HepG2 (cell line): Measurements from ENCODE around the gene RBSN. TPM values are rescaled to one million over a fixed set of nuclear protein-coding genes. Genes with fewer than 3 reads are reported as not detected.

ENCODE experiments used
- ATAC-seq: fragments of 200-7000 bp; cut with Tn5 transposase; 3 replicates; pipeline ENCODE4 v1.9.1; 2020; ENCODE audit warnings: mild to moderate bottlenecking, moderate library complexity
- BruUV-seq: library from RNA; stranded (reverse); fragments of 400-500 nt; replicated peaks from 2 replicates; lab custom pipeline; 2021; lab: Mats Ljungman, UMichigan
- CTCF ChIA-PET: fragments of 300-600 bp; formaldehyde crosslinking; extraction: SDS; loops from one replicate; lab custom pipeline; 2021; ENCODE audit warnings: low total read pairs, inconsistent platforms, low intra/inter-chr PET ratio; lab: Yijun Ruan, JAX
- POLR2A ChIA-PET: fragments of 350-600 bp; sonication (Branson Sonifier 250); formaldehyde crosslinking; loops from one replicate; lab custom pipeline; 2020; ENCODE audit warnings: antibody characterized with exemption, inconsistent platforms; lab: Yijun Ruan, JAX
- DNase-seq: peaks from one replicate; pipeline ENCODE4 v3.0.0-alpha.2; 2015; ENCODE audit warnings: low spot score
- FAIRE-seq: peaks from 3 replicates; lab custom pipeline; 2011; peaks lifted over from hg19 to GRCh38; lab: Jason Lieb, UNC
- H2AFZ ChIP-seq: one replicate; pipeline ENCODE4 v1.6.1; 2011; ENCODE audit warnings: low read length, inconsistent platforms
- H3K27ac ChIP-seq: fragments of 300-600 bp; 3 replicates; pipeline ENCODE4 v1.8.0; 2011; ENCODE audit warnings: mixed run types, mild to moderate bottlenecking, mixed read lengths, low read length, inconsistent platforms; ENCODE audit not compliant: insufficient read depth; ENCODE audit errors: extremely low read length
- H3K27me3 ChIP-seq, 2 experiments: fragments of 200-600 bp in 1 of 2; 2 replicates in 1 of 2; 3 replicates in 1 of 2; pipeline versions ENCODE4 v1.6.0 to v1.8.0; 2011; ENCODE audit warnings: low read length in 2 of 2, mild to moderate bottlenecking in 2 of 2, moderate library complexity in 2 of 2, inconsistent platforms in 1 of 2; ENCODE audit not compliant: insufficient read depth in 2 of 2, control insufficient read depth in 1 of 2
- H3K36me3 ChIP-seq, 2 experiments: fragments of 200-600 bp in 1 of 2; replicated peaks in 1 of 2; 2 replicates in 1 of 2; 3 replicates in 1 of 2; pipeline versions ENCODE4 v1.5.1 to v1.8.0; 2011; ENCODE audit warnings: low read length in 2 of 2, inconsistent platforms in 1 of 2; ENCODE audit not compliant: insufficient read depth in 2 of 2, control insufficient read depth in 1 of 2
- H3K4me1 ChIP-seq: 2 replicates; pipeline ENCODE4 v1.5.1; 2012; ENCODE audit warnings: low read length, inconsistent platforms; ENCODE audit not compliant: insufficient read depth
- H3K4me2 ChIP-seq: 2 replicates; pipeline ENCODE4 v1.6.0; 2011; ENCODE audit warnings: low read depth, low read length, inconsistent platforms
- H3K4me3 ChIP-seq, 3 experiments: fragments of 200-600 bp in 1 of 3; sonication (generic), shearing (Covaris generic) in 1 of 3; replicated peaks in 1 of 3; 2 replicates each; pipeline ENCODE4 v1.5.1; 2011 to 2016; ENCODE audit warnings: low read length in 3 of 3, inconsistent platforms in 2 of 3, low read depth in 2 of 3, mild to moderate bottlenecking in 2 of 3, control low read depth in 1 of 3, mixed read lengths in 1 of 3; ENCODE audit not compliant: insufficient read depth in 1 of 3
- H3K79me2 ChIP-seq: one replicate; pipeline ENCODE4 v1.6.1; 2011; ENCODE audit warnings: low read length, inconsistent platforms; ENCODE audit not compliant: insufficient read depth
- H3K9ac ChIP-seq: 2 replicates; pipeline ENCODE4 v1.6.0; 2011; ENCODE audit warnings: mild to moderate bottlenecking, low read depth, low read length, inconsistent platforms; ENCODE audit not compliant: insufficient read depth
- H3K9me3 ChIP-seq: 2 replicates; pipeline ENCODE4 v1.5.1; 2012; ENCODE audit warnings: mild to moderate bottlenecking, low read length
- H4K20me1 ChIP-seq: 2 replicates; pipeline ENCODE4 v1.6.0; 2011; ENCODE audit warnings: inconsistent platforms, mild to moderate bottlenecking, low read length, moderate library complexity; ENCODE audit not compliant: insufficient read depth
- CAMTA2 ChIP-seq: sonication (generic); formaldehyde crosslinking; IDR thresholded peaks from 2 replicates; pipeline ENCODE4 v1.4.0; 2020; ENCODE audit warnings: mild to moderate bottlenecking, missing genetic modification reagents, borderline replicate concordance
- CCAR2 ChIP-seq: fragments of 200-400 bp; formaldehyde crosslinking; optimal IDR thresholded peaks from 2 replicates; pipeline ENCODE3; 2018; ENCODE audit warnings: low read depth, mild to moderate bottlenecking, low read length, moderate library complexity
- MAFF ChIP-seq: IDR thresholded peaks from 2 replicates; pipeline ENCODE4 v1.6.1; 2011; ENCODE audit warnings: low read depth, low read length, improper control_type of control experiment
- MAFG ChIP-seq: sonication (generic); formaldehyde crosslinking; IDR thresholded peaks from 2 replicates; pipeline ENCODE4 v1.5.1; 2020; ENCODE audit warnings: mild to moderate bottlenecking, missing genetic modification reagents
- MIER2 ChIP-seq: IDR thresholded peaks from 2 replicates; pipeline ENCODE4 v1.6.1; 2016; ENCODE audit warnings: missing biosample characterization, missing genetic modification reagents
- MIXL1 ChIP-seq: IDR thresholded peaks from 2 replicates; pipeline ENCODE4 v1.6.1; 2016
- SIN3B ChIP-seq: fragments of 150-350 bp; IDR thresholded peaks from 2 replicates; pipeline ENCODE4 v1.6.1; 2014; ENCODE audit warnings: low read length
- ZMYM4 ChIP-seq: sonication (generic); formaldehyde crosslinking; IDR thresholded peaks from 2 replicates; pipeline ENCODE4 v1.8.1; 2023; ENCODE audit warnings: mild to moderate bottlenecking, missing genetic modification reagents
- ZNF672 ChIP-seq: sonication (generic); formaldehyde crosslinking; IDR thresholded peaks from 2 replicates; pipeline ENCODE4 v1.8.1; 2022; ENCODE audit warnings: missing genetic modification reagents
- WGBS: methylation state at CpG from one replicate; pipeline ENCODE4 v1.1.6; 2017; ENCODE audit warnings: low lambda C conversion rate; 5-methylcytosine and 5-hydroxymethylcytosine counted together
- in situ Hi-C: cut with HindIII; loops from 2 replicates; pipeline ENCODE4 v1.10.0; 2017; ENCODE audit warnings: low pct_unique_long_range_greater_than_20kb; ENCODE audit not compliant: extremely low pct_ligation_motif_present
- intact Hi-C: fragments of 100-400 bp; cut with micrococcal nuclease; formaldehyde crosslinking; loops from one replicate; pipeline ENCODE4 v1.10.0; 2022; ENCODE audit not compliant: unreplicated experiment
- polyA plus RNA-seq, 8 experiments: library from polyadenylated mRNA; depleted of rRNA in 3 of 8; stranded (reverse) in 7 of 8; unstranded in 1 of 8; fragments of >200 nt; fragmentation: Illumina TruSeq in 4 of 8; extraction: Trizol in 4 of 8; gene quantifications; 2 replicates each; pipeline versions ENCODE4 v1.2.1 to v1.2.3, GENCODE V29; 2011 to 2016; ENCODE audit warnings: low read depth in 4 of 8, missing spikeins in 1 of 8, mixed read lengths in 1 of 8; ENCODE audit not compliant: insufficient read depth in 1 of 8
- total RNA-seq, 5 experiments: library from RNA; depleted of rRNA; stranded (reverse); fragments of >200 nt; fragmentation: Illumina TruSeq; extraction: Trizol; gene quantifications; 2 replicates each; pipeline ENCODE4 v1.2.3, GENCODE V29; 2016; ENCODE audit warnings: low read depth in 1 of 5
- TF ChIP-seq, protein P1 (sequence below): IDR thresholded peaks from 2 replicates; pipeline ENCODE4 v1.6.1; 2016; ENCODE audit warnings: low read depth, missing genetic modification reagents, missing compliant biosample characterization
- TF ChIP-seq, protein P2 (sequence below): sonication (generic); formaldehyde crosslinking; IDR thresholded peaks from 2 replicates; pipeline ENCODE4 v1.8.0; 2022; ENCODE audit warnings: mild to moderate bottlenecking, missing genetic modification reagents; ENCODE audit not compliant: insufficient replicate concordance
- TF ChIP-seq, protein P3 (sequence below): IDR thresholded peaks from 2 replicates; pipeline ENCODE4 v1.6.1; 2016; ENCODE audit warnings: mild to moderate bottlenecking
- TF ChIP-seq, protein P4 (sequence below): sonication (generic); formaldehyde crosslinking; IDR thresholded peaks from 2 replicates; pipeline ENCODE4 v1.5.0; 2020; ENCODE audit warnings: missing genetic modification reagents, mild to moderate bottlenecking, borderline replicate concordance
- TF ChIP-seq, protein P5 (sequence below): sonication (generic); formaldehyde crosslinking; IDR thresholded peaks from 2 replicates; pipeline ENCODE4 v1.4.0; 2020; ENCODE audit warnings: missing genetic modification reagents, mild to moderate bottlenecking, borderline replicate concordance

RBSN gene
- total and polyA plus RNA-seq, 2 of the 13 experiments (the other 11 are each of a cell fraction or from before 2014, with no cell fraction given) = 7.9 to 11.8 TPM

DNA sequence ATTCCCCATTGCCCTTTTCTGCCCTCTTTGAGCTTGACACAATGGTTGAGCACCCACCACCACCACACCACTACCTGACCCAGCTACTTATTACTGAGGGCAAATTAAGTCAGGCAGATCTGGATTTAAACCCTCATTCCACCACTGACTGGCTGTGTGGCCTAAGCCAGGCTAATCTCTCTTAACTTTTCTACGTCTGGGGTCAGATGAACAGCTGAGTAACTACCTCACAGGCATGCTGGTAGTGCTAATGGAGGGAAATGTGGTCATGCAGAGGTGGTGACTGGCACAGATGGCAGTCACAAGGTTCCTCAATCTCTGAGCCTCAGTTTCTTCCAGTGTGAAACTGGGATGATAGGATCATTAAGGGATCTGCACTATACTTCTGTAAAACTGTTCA lies 29.5 kb downstream of the RBSN start:
- H4K20me1 ChIP-seq = no peaks in the 10 kb centered on the region
- ChIA-PET CTCF (no interaction called here), POLR2A (no interaction called here)
- H3K4me1 ChIP-seq = peaks cover 6% of the 10 kb centered on the region
- peaks cover 7 to 21% of the 10 kb centered on the region in 2 experiments; a peak in 4 of 5 replicates for H3K36me3 ChIP-seq
- no peak overlapping the region for H3K4me2 ChIP-seq
- BruUV-seq = no TSS peak
- no peaks in the 10 kb centered on the region; a peak in 1 of 5 replicates for H3K27me3 ChIP-seq
- H3K27ac ChIP-seq = no peak overlapping the region
- intact Hi-C loops = no loop called here
- ATAC-seq = no peak
- no peak overlapping the region for H3K9ac ChIP-seq
- H3K79me2 ChIP-seq = peaks cover 6% of the 10 kb centered on the region
- no peak overlapping the region for H2AFZ ChIP-seq
- in situ Hi-C loops = no loop called here
- no peak for FAIRE-seq
- H3K9me3 ChIP-seq = no peaks in the 10 kb centered on the region
- no peak overlapping the region for H3K4me3 ChIP-seq
- no peak for DNase-seq
- WGBS = 100% methylated on average over 1 of the region's 1 CpG
- TF ChIP-seq MAFG = no peak
- TF ChIP-seq, protein P1, sequence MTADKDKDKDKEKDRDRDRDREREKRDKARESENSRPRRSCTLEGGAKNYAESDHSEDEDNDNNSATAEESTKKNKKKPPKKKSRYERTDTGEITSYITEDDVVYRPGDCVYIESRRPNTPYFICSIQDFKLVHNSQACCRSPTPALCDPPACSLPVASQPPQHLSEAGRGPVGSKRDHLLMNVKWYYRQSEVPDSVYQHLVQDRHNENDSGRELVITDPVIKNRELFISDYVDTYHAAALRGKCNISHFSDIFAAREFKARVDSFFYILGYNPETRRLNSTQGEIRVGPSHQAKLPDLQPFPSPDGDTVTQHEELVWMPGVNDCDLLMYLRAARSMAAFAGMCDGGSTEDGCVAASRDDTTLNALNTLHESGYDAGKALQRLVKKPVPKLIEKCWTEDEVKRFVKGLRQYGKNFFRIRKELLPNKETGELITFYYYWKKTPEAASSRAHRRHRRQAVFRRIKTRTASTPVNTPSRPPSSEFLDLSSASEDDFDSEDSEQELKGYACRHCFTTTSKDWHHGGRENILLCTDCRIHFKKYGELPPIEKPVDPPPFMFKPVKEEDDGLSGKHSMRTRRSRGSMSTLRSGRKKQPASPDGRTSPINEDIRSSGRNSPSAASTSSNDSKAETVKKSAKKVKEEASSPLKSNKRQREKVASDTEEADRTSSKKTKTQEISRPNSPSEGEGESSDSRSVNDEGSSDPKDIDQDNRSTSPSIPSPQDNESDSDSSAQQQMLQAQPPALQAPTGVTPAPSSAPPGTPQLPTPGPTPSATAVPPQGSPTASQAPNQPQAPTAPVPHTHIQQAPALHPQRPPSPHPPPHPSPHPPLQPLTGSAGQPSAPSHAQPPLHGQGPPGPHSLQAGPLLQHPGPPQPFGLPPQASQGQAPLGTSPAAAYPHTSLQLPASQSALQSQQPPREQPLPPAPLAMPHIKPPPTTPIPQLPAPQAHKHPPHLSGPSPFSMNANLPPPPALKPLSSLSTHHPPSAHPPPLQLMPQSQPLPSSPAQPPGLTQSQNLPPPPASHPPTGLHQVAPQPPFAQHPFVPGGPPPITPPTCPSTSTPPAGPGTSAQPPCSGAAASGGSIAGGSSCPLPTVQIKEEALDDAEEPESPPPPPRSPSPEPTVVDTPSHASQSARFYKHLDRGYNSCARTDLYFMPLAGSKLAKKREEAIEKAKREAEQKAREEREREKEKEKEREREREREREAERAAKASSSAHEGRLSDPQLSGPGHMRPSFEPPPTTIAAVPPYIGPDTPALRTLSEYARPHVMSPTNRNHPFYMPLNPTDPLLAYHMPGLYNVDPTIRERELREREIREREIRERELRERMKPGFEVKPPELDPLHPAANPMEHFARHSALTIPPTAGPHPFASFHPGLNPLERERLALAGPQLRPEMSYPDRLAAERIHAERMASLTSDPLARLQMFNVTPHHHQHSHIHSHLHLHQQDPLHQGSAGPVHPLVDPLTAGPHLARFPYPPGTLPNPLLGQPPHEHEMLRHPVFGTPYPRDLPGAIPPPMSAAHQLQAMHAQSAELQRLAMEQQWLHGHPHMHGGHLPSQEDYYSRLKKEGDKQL = no peak
- no peak for TF ChIP-seq MIXL1 (CRISPR knock-in tag)
- TF ChIP-seq CAMTA2 = no peak
- no peak for TF ChIP-seq SIN3B
- TF ChIP-seq MAFF = no peak
- TF ChIP-seq, protein P2, sequence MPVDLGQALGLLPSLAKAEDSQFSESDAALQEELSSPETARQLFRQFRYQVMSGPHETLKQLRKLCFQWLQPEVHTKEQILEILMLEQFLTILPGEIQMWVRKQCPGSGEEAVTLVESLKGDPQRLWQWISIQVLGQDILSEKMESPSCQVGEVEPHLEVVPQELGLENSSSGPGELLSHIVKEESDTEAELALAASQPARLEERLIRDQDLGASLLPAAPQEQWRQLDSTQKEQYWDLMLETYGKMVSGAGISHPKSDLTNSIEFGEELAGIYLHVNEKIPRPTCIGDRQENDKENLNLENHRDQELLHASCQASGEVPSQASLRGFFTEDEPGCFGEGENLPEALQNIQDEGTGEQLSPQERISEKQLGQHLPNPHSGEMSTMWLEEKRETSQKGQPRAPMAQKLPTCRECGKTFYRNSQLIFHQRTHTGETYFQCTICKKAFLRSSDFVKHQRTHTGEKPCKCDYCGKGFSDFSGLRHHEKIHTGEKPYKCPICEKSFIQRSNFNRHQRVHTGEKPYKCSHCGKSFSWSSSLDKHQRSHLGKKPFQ = no peak
- TF ChIP-seq, protein P3, sequence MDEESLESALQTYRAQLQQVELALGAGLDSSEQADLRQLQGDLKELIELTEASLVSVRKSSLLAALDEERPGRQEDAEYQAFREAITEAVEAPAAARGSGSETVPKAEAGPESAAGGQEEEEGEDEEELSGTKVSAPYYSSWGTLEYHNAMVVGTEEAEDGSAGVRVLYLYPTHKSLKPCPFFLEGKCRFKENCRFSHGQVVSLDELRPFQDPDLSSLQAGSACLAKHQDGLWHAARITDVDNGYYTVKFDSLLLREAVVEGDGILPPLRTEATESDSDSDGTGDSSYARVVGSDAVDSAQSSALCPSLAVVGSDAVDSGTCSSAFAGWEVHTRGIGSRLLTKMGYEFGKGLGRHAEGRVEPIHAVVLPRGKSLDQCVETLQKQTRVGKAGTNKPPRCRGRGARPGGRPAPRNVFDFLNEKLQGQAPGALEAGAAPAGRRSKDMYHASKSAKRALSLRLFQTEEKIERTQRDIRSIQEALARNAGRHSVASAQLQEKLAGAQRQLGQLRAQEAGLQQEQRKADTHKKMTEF (CRISPR knock-in tag) = no peak
- TF ChIP-seq, protein P4, sequence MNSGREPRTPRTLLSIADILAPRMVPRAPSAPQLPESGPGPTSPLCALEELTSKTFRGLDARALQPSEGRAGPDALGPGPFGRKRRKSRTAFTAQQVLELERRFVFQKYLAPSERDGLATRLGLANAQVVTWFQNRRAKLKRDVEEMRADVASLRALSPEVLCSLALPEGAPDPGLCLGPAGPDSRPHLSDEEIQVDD (CRISPR knock-in tag) = no peak
- no peak for TF ChIP-seq ZNF672 (CRISPR knock-in tag)
- TF ChIP-seq CCAR2 = no peak
- no peak for TF ChIP-seq ZMYM4 (CRISPR knock-in tag)
- TF ChIP-seq, protein P5, sequence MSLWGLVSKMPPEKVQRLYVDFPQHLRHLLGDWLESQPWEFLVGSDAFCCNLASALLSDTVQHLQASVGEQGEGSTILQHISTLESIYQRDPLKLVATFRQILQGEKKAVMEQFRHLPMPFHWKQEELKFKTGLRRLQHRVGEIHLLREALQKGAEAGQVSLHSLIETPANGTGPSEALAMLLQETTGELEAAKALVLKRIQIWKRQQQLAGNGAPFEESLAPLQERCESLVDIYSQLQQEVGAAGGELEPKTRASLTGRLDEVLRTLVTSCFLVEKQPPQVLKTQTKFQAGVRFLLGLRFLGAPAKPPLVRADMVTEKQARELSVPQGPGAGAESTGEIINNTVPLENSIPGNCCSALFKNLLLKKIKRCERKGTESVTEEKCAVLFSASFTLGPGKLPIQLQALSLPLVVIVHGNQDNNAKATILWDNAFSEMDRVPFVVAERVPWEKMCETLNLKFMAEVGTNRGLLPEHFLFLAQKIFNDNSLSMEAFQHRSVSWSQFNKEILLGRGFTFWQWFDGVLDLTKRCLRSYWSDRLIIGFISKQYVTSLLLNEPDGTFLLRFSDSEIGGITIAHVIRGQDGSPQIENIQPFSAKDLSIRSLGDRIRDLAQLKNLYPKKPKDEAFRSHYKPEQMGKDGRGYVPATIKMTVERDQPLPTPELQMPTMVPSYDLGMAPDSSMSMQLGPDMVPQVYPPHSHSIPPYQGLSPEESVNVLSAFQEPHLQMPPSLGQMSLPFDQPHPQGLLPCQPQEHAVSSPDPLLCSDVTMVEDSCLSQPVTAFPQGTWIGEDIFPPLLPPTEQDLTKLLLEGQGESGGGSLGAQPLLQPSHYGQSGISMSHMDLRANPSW = no peak
- TF ChIP-seq MIER2 = no peak
